HG02840 (cell line): Measurements from ENCODE around the gene DDR1.

Experiments
- ATAC-seq: cut with Tn5 transposase; IDR thresholded peaks from one replicate; pipeline ENCODE4 v1.9.1; 2021; ENCODE audit warnings: mild to moderate bottlenecking, moderate library complexity, moderate number of reproducible peaks; ENCODE audit not compliant: unreplicated experiment, low FRiP score

The DDR1 gene

GRCh38 chr6:30879684-30880427 lies 4.5 kb upstream of the DDR1 start:
- ATAC-seq: no peak

GRCh38 chr6:30880698-30881252 lies 3.5 kb upstream of the DDR1 start:
- ATAC-seq: no peak

- ATAC-seq: no peak
These were observed 2.7 kb upstream of the DDR1 start for GRCh38 chr6:30881392-30882203.

GRCh38 chr6:30882204-30882758 lies 2.0 kb upstream of the DDR1 start:
- ATAC-seq: no peak

GRCh38 chr6:30882759-30883684 lies 1.3 kb upstream of the DDR1 start:
- no peak for ATAC-seq

GRCh38 chr6:30884521-30885480 lies 482 bp downstream of the DDR1 start:
- no peak for ATAC-seq

- ATAC-seq: no peak
These were observed 1.2 kb downstream of the DDR1 start for GRCh38 chr6:30885481-30885998.

GRCh38 chr6:30885999-30886896 lies 1.9 kb downstream of the DDR1 start:
- no peak for ATAC-seq

- no peak for ATAC-seq
These were observed 2.6 kb downstream of the DDR1 start for GRCh38 chr6:30886897-30887255.

- no peak for ATAC-seq
These were observed 3.8 kb downstream of the DDR1 start for GRCh38 chr6:30887901-30888815.

GRCh38 chr6:30888816-30889495 lies 4.6 kb downstream of the DDR1 start:
- ATAC-seq: no peak

GRCh38 chr6:30889496-30889885 lies 5.2 kb downstream of the DDR1 start:
- no peak for ATAC-seq

- ATAC-seq: no peak
These were observed 5.8 kb downstream of the DDR1 start for GRCh38 chr6:30889921-30890645.

GRCh38 chr6:30890646-30891449 lies 6.5 kb downstream of the DDR1 start:
- no peak for ATAC-seq

- no peak for ATAC-seq
These were observed 7.1 kb downstream of the DDR1 start for GRCh38 chr6:30891450-30891723.
